Neuronal stem cell (in vitro differentiated cells): ENCODE measurements around the gene GOLGA6A.
"Not testable (repeated sequence)": the region's sequence is repeated elsewhere in the genome, so short reads cannot be mapped to it uniquely, and the experiment has no call there.

ENCODE experiments used
- DNase-seq: peaks from one replicate; pipeline ENCODE4 v3.0.0-alpha.2; 2013; ENCODE audit warnings: low spot score
- H2AFZ ChIP-seq: one replicate; pipeline ENCODE4 v1.6.1; 2013; ENCODE audit warnings: mild to moderate bottlenecking, low read length, inconsistent platforms
- H2AK5ac ChIP-seq: 2 replicates; pipeline ENCODE4 v1.6.1; 2013; ENCODE audit warnings: low read depth, mild to moderate bottlenecking, inconsistent platforms, low read length, moderate library complexity, mixed read lengths
- H2BK120ac ChIP-seq: 2 replicates; pipeline ENCODE4 v1.6.1; 2013; ENCODE audit warnings: low read depth, mild to moderate bottlenecking, inconsistent platforms, low read length, moderate library complexity, mixed read lengths
- H2BK12ac ChIP-seq: one replicate; pipeline ENCODE4 v1.6.1; 2013; ENCODE audit warnings: low read length, inconsistent platforms
- H2BK15ac ChIP-seq: 2 replicates; pipeline ENCODE4 v1.6.1; 2013; ENCODE audit warnings: mild to moderate bottlenecking, low read length, inconsistent platforms, mixed read lengths
- H2BK5ac ChIP-seq: one replicate; pipeline ENCODE4 v1.6.1; 2013; ENCODE audit warnings: inconsistent platforms, mild to moderate bottlenecking, low read length, moderate library complexity
- H3K14ac ChIP-seq: one replicate; pipeline ENCODE4 v1.6.1; 2013; ENCODE audit warnings: low read length, inconsistent platforms
- H3K18ac ChIP-seq: 2 replicates; pipeline ENCODE4 v1.6.1; 2013; ENCODE audit warnings: low read length, inconsistent platforms
- H3K23ac ChIP-seq: 2 replicates; pipeline ENCODE4 v1.6.1; 2013; ENCODE audit warnings: low read depth, mild to moderate bottlenecking, mixed read lengths, low read length, inconsistent platforms; ENCODE audit not compliant: poor library complexity
- H3K27ac ChIP-seq: replicated peaks from 3 replicates; pipeline ENCODE4 v1.5.1; 2013; ENCODE audit warnings: low read length, inconsistent platforms
- H3K27me3 ChIP-seq, 3 experiments: 2 replicates each; pipeline ENCODE4 v1.6.1; 2013; ENCODE audit warnings: low read length in 3 of 3, mild to moderate bottlenecking in 2 of 3, inconsistent platforms in 1 of 3, low read depth in 1 of 3, mixed read lengths in 1 of 3, moderate library complexity in 1 of 3; ENCODE audit not compliant: control insufficient read depth in 3 of 3, insufficient read depth in 3 of 3
- H3K36me3 ChIP-seq, 2 donors: replicated peaks in 1 of 2; 2 replicates each; pipeline ENCODE4 v1.6.1; 2013; ENCODE audit warnings: low read length in 2 of 2; ENCODE audit not compliant: control insufficient read depth in 2 of 2, insufficient read depth in 2 of 2
- H3K4ac ChIP-seq: 2 replicates; pipeline ENCODE4 v1.6.1; 2013; ENCODE audit warnings: inconsistent platforms, mild to moderate bottlenecking, low read length, moderate library complexity
- H3K4me1 ChIP-seq, 2 donors: 1 replicate in 1 of 2; 2 replicates in 1 of 2; pipeline ENCODE4 v1.6.1; 2013; ENCODE audit warnings: low read length in 2 of 2, low read depth in 1 of 2; ENCODE audit not compliant: control insufficient read depth in 2 of 2, insufficient read depth in 1 of 2
- H3K4me2 ChIP-seq: one replicate; pipeline ENCODE4 v1.6.1; 2013; ENCODE audit warnings: mild to moderate bottlenecking, low read length, inconsistent platforms; ENCODE audit not compliant: insufficient read depth, poor library complexity, severe bottlenecking
- H3K4me3 ChIP-seq, 2 donors: 2 replicates each; pipeline ENCODE4 v1.5.1; 2013; ENCODE audit warnings: low read length in 2 of 2, mild to moderate bottlenecking in 2 of 2, inconsistent platforms in 1 of 2, moderate library complexity in 1 of 2
- H3K79me1 ChIP-seq: one replicate; pipeline ENCODE4 v1.6.1; 2013; ENCODE audit warnings: low read depth, mild to moderate bottlenecking, inconsistent platforms, low read length, moderate library complexity
- H3K9ac ChIP-seq: one replicate; pipeline ENCODE4 v1.6.1; 2013; ENCODE audit warnings: mild to moderate bottlenecking, low read depth, low read length, inconsistent platforms; ENCODE audit not compliant: poor library complexity
- H3K9me3 ChIP-seq, 2 donors: replicated peaks in 1 of 2; 2 replicates each; pipeline versions ENCODE3 to v1.6.1; 2013; ENCODE audit warnings: low read length in 2 of 2, mild to moderate bottlenecking in 2 of 2, inconsistent platforms in 1 of 2, low read depth in 1 of 2, mixed read lengths in 1 of 2, moderate library complexity in 1 of 2; ENCODE audit not compliant: control insufficient read depth in 2 of 2, insufficient read depth in 1 of 2
- H4K8ac ChIP-seq: one replicate; pipeline ENCODE4 v1.6.1; 2013; ENCODE audit warnings: low read depth, mild to moderate bottlenecking, inconsistent platforms, low read length, moderate library complexity
- H4K91ac ChIP-seq: one replicate; pipeline ENCODE4 v1.6.1; 2013; ENCODE audit warnings: low read length, low read depth, mild to moderate bottlenecking, inconsistent platforms; ENCODE audit not compliant: poor library complexity
- WGBS, 2 donors: extraction: QIAGEN DNeasy Blood & Tissue Kit; methylation state at CpG; one replicate each; pipeline ENCODE4 v1.1.7; 2013; ENCODE audit warnings: missing lambda C conversion rate in 2 of 2, mixed read lengths in 1 of 2; ENCODE audit not compliant: insufficient read length in 2 of 2, insufficient replicate concordance in 1 of 2; ENCODE audit errors: extremely low coverage in 2 of 2; 5-methylcytosine and 5-hydroxymethylcytosine counted together

GOLGA6A gene

DNA sequence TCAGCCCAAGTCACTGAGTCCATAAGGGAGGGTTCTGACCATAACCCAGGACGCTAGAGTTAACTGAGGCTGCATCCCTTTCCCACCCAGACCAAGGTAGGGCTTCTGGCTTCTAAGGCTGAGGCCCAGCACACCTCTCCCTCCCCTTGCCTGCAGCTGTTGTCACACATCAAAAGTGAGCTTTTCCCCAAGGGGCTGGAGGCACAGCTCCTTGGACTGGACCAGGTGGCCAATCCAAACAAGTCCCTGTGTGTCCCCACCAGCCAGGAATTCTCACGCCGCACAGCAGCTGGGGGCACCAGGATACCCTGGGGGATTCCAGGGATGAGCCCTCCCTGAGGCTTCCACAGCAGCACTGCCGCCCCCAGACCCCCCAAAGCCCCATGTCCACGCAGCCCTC is 25.8 kb upstream of the GOLGA6A start:
- H3K79me1 ChIP-seq = no peaks in the 10 kb centered on the region
- H2AFZ ChIP-seq = no peak overlapping the region
- no peaks in the 10 kb centered on the region for H3K27me3 ChIP-seq
- no peak overlapping the region for H2AK5ac ChIP-seq
- no peaks in the 10 kb centered on the region for H3K36me3 ChIP-seq
- H3K18ac ChIP-seq = no peak overlapping the region
- H3K4me1 ChIP-seq = no peaks in the 10 kb centered on the region
- H4K91ac ChIP-seq = no peak overlapping the region
- no peak for DNase-seq
- no peak overlapping the region for H3K23ac ChIP-seq
- no peaks in the 10 kb centered on the region for H3K9me3 ChIP-seq
- H2BK15ac ChIP-seq = no peak overlapping the region
- H3K14ac ChIP-seq = no peak overlapping the region
- H2BK120ac ChIP-seq = no peak overlapping the region
- H3K4me3 ChIP-seq = no peak overlapping the region
- no peak overlapping the region for H3K9ac ChIP-seq
- no peak overlapping the region for H3K27ac ChIP-seq
- no peak overlapping the region for H2BK12ac ChIP-seq
- no peak overlapping the region for H3K4me2 ChIP-seq
- H3K4ac ChIP-seq = no peak overlapping the region
- WGBS, 2 donors = no CpG with 5 or more reads among the region's 5 CpGs
- no peak overlapping the region for H4K8ac ChIP-seq
- no peak overlapping the region for H2BK5ac ChIP-seq

DNA sequence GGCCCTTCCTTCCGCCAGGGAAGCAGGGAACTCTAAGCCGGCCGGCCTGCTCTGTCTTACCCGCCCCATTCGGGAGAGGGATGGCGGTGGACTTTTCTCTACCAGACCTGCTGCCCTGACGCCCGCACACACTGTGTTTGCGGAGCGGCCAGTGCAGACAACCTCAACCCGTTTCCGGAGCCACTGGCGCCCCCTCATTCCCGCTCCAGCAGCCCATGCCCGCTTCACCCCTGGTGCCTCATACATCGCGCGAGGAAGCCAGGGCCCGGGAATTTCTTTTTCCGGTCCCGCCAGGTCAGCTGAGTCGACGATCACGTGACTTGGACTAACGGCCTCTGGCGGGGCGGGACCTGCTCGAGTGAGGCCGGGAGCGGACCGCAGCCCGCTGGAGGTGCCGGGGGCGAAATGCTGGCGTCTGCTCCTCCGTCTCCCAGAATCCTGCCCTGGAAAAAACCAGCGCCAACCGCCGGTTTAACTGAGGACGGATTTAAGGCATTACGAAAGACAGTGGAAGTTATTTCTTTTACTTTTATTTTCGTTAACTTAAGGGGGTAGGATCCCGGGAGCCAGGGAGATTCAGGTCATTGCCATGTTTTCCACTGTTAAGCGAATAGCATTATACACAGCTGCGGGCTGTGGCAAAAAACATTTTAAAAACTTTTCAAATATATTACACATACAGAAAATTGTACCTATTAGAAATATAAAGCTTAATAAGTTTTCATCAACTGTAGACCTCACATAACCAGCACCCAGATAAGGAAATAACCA is 17.8 kb upstream of the GOLGA6A start:
- not testable (repeated sequence) for H3K36me3 ChIP-seq, H3K14ac ChIP-seq, H3K9me3 ChIP-seq, H3K9ac ChIP-seq, H3K4me2 ChIP-seq, H2BK5ac ChIP-seq, H3K18ac ChIP-seq, H3K27ac ChIP-seq, H3K4me1 ChIP-seq, H4K8ac ChIP-seq, H3K4ac ChIP-seq, H2BK15ac ChIP-seq, H3K27me3 ChIP-seq, H3K79me1 ChIP-seq, H4K91ac ChIP-seq, H2BK12ac ChIP-seq, H2AK5ac ChIP-seq, H2BK120ac ChIP-seq
- Histone ChIP-seq H3K4me3 (peak overlapping the region; percentile 59 to 72), H2AFZ (peak overlapping the region; percentile 91), H3K23ac (peak overlapping the region; percentile 95)
- no CpG with 5 or more reads among the region's 45 CpGs for WGBS, 2 donors
- DNase-seq = peak; percentile 84

DNA sequence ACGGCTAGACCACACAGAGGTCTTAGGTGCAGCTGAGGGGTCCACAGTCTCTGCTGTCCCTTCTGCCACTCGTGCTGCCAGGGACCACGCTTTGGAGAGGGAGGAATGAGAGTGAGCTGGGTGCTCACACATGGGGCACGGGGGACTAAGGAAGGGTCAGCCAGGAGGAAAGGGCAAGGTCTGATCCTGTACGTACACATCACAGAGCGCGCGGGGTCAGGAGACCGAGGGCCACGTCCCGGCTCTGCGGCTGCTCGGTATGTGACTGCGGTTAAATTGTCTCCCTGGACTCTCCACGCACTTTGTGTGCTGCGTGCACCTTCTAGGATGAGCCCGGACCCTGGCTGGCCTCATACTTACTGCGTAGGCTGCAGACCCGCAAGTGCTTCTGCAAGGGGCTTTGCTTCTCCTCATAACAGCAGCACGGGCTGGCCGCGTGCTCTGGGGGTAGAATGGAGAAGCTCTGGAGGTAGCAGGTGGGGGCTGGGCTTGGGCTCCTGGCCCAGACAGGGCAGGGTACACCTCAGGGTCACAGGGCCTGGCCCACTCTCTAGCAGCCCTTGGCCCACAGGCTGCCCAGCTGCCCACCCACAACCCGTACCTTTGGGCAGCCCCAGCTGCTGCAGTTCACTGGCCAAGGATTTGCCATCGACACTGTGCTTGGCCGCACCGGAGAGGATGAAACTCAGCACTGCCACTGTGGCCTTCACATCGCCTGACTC is 14.6 kb upstream of the GOLGA6A start:
- WGBS, 2 donors = no CpG with 5 or more reads among the region's 27 CpGs
- not testable (repeated sequence) for H3K23ac ChIP-seq, H2BK12ac ChIP-seq, H3K4me2 ChIP-seq, H2AK5ac ChIP-seq, H4K8ac ChIP-seq, H2BK5ac ChIP-seq, H3K9ac ChIP-seq, H3K36me3 ChIP-seq, H3K9me3 ChIP-seq, H3K4me3 ChIP-seq, H3K4me1 ChIP-seq, H4K91ac ChIP-seq, H3K18ac ChIP-seq, H3K27me3 ChIP-seq, DNase-seq, H3K14ac ChIP-seq, H2AFZ ChIP-seq, H2BK15ac ChIP-seq, H3K4ac ChIP-seq, H2BK120ac ChIP-seq, H3K79me1 ChIP-seq, H3K27ac ChIP-seq

DNA sequence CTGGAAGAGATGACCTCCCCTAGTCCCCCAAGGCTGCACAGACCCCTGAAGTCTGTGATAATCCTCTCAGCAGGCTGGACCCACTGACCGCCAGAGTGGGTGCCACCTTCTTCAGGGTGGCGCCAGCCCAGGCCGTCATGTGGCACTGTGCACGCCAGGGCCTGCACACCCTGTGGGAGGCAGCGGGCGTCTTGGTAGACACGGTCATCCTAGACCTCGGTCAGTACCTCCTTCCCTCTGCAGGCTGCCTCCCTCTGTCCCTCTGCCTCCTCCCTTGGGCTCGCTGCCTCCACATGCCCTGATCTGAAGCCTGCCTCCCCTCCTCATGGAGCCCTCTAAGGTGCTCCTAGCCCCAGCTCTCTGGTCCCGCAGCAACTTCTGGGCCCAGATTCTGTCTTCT is 13.3 kb upstream of the GOLGA6A start:
- H3K23ac ChIP-seq, H2AFZ ChIP-seq, H2BK120ac ChIP-seq, H3K4me3 ChIP-seq, H3K36me3 ChIP-seq, H3K4me2 ChIP-seq, H4K8ac ChIP-seq, H2BK15ac ChIP-seq, H2AK5ac ChIP-seq, DNase-seq, H4K91ac ChIP-seq, H3K9me3 ChIP-seq, H2BK12ac ChIP-seq, H3K9ac ChIP-seq, H3K4ac ChIP-seq, H3K27me3 ChIP-seq, H3K4me1 ChIP-seq, H3K18ac ChIP-seq, H3K14ac ChIP-seq, H3K27ac ChIP-seq, H2BK5ac ChIP-seq, H3K79me1 ChIP-seq: not testable (repeated sequence)
- no CpG with 5 or more reads among the region's 10 CpGs for WGBS, 2 donors
